ENCODE measurements around the gene RNF175. TPM values are rescaled to one million over a fixed set of nuclear protein-coding genes. Genes with fewer than 3 reads are reported as not detected.
"Not testable (repeated sequence)": the region's sequence is repeated elsewhere in the genome, so short reads cannot be mapped to it uniquely, and the experiment has no call there.

RNF175 gene
- total RNA-seq, 1 experiment from 2014 or later, result 5.4 TPM

GRCh38 chr4:153668647-153669046 is 91.2 kb downstream of the RNF175 start (continued):
- TF ChIP-seq ZNF532 (CRISPR knock-in tag; IDR thresholded peaks at IDR 0.05; ENCODE audit: borderline replicate concordance) (no peak), USF2 (CRISPR knock-in tag; IDR thresholded peaks at IDR 0.05) (no peak), CREB1 (CRISPR knock-in tag; IDR thresholded peaks at IDR 0.05) (no peak), NFYB (CRISPR knock-in tag; conservative IDR thresholded peaks at IDR 0.05; ENCODE audit: low read depth) (no peak), JAZF1 (CRISPR knock-in tag; IDR thresholded peaks at IDR 0.05) (no peak)

- POLR2A ChIA-PET; H3K4me3 Mint-ChIP-seq; ATAC-seq; H3K4me1 Mint-ChIP-seq; CTCF ChIA-PET; DNase-seq (ENCODE audit: low spot score); H3K27ac Mint-ChIP-seq: not testable (repeated sequence)
- Mint-ChIP-seq H3K36me3 (peaks cover 15% of the 10 kb centered on the region), H3K9me3 (peaks cover 48% of the 10 kb centered on the region), H3K27me3 (ENCODE audit: low read depth) (peaks cover 21% of the 10 kb centered on the region)
Measured at GRCh38 chr4:153666505-153666904, 93.3 kb downstream of the RNF175 start.

GRCh38 chr4:153663667-153664066 is 96.2 kb downstream of the RNF175 start:
- no peaks in the 10 kb centered on the region for H3K4me1 Mint-ChIP-seq
- DNase-seq (ENCODE audit: low spot score) (no peak), ATAC-seq (no peak)
- TF ChIP-seq SOX15 (CRISPR knock-in tag; IDR thresholded peaks at IDR 0.05) (no peak), HMGA2 (CRISPR knock-in tag; IDR thresholded peaks at IDR 0.05) (peak; percentile 92; the same call in 1 of the 2 replicates)
- peaks cover 16% of the 10 kb centered on the region for H3K27me3 Mint-ChIP-seq (ENCODE audit: low read depth)
- POLR2A ChIA-PET, result no interaction called here
- H3K9me3 Mint-ChIP-seq, result peaks cover 44% of the 10 kb centered on the region
- peaks cover 15% of the 10 kb centered on the region for H3K36me3 Mint-ChIP-seq
- CTCF ChIA-PET, result no interaction called here
- H3K4me3 Mint-ChIP-seq, result no peak overlapping the region
- no peak overlapping the region for H3K27ac Mint-ChIP-seq

GRCh38 chr4:153661908-153662307 is 97.9 kb downstream of the RNF175 start:
- ChIA-PET POLR2A (no interaction called here), CTCF (no interaction called here)
- peaks cover 15% of the 10 kb centered on the region for H3K36me3 Mint-ChIP-seq
- no peaks in the 10 kb centered on the region for H3K4me1 Mint-ChIP-seq
- no peak for DNase-seq (ENCODE audit: low spot score)
- peaks cover 34% of the 10 kb centered on the region for H3K9me3 Mint-ChIP-seq
- no peak overlapping the region for H3K4me3 Mint-ChIP-seq
- ATAC-seq, result no peak
- peaks cover 6% of the 10 kb centered on the region for H3K27me3 Mint-ChIP-seq (ENCODE audit: low read depth)
- H3K27ac Mint-ChIP-seq, result no peak overlapping the region
- TF ChIP-seq GTF2I (CRISPR knock-in tag; conservative IDR thresholded peaks at IDR 0.05) (no peak), CDX4 (CRISPR knock-in tag; IDR thresholded peaks at IDR 0.05; ENCODE audit: borderline replicate concordance) (no peak), GRHL2 (CRISPR knock-in tag; IDR thresholded peaks at IDR 0.05; ENCODE audit: insufficient replicate concordance, severe bottlenecking) (no peak), CBFB (CRISPR knock-in tag; IDR thresholded peaks at IDR 0.05; ENCODE audit: low read depth) (no peak), SMAD3 (CRISPR knock-in tag; IDR thresholded peaks at IDR 0.05; ENCODE audit: borderline replicate concordance) (no peak), ZNF512 (CRISPR knock-in tag; IDR thresholded peaks at IDR 0.05; ENCODE audit: borderline replicate concordance) (no peak), NFATC4 (CRISPR knock-in tag; IDR thresholded peaks at IDR 0.05) (no peak), FOXP4 (CRISPR knock-in tag; IDR thresholded peaks at IDR 0.05) (no peak), SMAD4 (CRISPR knock-in tag; IDR thresholded peaks at IDR 0.05) (no peak), ETV6 (CRISPR knock-in tag; IDR thresholded peaks at IDR 0.05) (no peak)
